Measurements from ENCODE around the gene ZBTB39.
A peak's percentile ranks its signal among the peaks of the same experiment; 100 is the strongest.

ZBTB39 gene

DNA sequence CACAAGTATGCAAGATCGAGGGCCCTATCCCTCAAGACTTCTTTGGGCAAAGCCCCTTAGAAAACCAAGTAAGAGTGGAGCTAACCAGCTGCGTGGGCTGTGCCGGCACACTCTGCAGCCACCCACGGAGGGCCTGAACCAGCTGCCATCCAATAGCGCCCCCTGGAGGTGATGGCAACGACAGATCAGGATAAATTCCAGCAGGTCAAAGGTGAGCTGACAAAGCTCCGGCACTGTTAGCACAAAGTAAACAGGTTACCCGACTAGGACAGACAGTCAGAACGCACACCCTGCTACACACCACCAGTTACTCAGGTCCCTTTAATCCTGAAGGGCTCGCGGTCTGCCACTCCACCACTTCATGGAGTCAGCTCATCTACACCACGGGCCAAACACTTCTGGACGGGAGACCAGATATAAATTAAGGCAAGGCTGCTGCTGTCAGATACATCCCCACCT is 4.9 kb downstream of the ZBTB39 start:
- H3K36me3 ChIP-seq (ENCODE audit: low read depth), result peaks cover 40% of the 10 kb centered on the region
- DNase-seq (ENCODE audit: low spot score), result no peak

DNA sequence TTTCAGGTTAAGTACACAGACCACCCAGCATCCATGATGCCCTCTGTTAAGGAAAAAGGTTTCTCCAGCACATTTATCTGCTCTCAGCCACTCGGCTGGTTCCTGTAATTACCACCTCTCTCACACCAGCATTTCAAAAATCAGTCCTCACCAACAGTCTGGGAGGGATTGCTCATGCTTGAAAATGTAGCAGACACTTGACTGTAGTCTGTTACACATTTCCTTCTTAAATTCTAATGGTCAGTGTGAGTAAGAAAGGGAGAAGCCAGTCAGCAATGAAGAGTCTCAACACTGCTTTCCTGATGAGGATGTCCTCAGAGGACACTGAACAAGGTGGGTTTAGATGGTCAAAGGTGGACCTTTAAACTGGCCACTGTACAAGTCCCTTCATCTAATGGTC is 6.0 kb downstream of the ZBTB39 start:
- ATAC-seq (ENCODE audit: low read depth) (no peak), DNase-seq (ENCODE audit: low spot score) (no peak)
- no peaks in the 10 kb centered on the region for H3K27me3 ChIP-seq (ENCODE audit: insufficient read depth, poor library complexity, severe bottlenecking)
- TF ChIP-seq, protein P1, sequence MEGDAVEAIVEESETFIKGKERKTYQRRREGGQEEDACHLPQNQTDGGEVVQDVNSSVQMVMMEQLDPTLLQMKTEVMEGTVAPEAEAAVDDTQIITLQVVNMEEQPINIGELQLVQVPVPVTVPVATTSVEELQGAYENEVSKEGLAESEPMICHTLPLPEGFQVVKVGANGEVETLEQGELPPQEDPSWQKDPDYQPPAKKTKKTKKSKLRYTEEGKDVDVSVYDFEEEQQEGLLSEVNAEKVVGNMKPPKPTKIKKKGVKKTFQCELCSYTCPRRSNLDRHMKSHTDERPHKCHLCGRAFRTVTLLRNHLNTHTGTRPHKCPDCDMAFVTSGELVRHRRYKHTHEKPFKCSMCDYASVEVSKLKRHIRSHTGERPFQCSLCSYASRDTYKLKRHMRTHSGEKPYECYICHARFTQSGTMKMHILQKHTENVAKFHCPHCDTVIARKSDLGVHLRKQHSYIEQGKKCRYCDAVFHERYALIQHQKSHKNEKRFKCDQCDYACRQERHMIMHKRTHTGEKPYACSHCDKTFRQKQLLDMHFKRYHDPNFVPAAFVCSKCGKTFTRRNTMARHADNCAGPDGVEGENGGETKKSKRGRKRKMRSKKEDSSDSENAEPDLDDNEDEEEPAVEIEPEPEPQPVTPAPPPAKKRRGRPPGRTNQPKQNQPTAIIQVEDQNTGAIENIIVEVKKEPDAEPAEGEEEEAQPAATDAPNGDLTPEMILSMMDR (IDR thresholded peaks at IDR 0.05; ENCODE audit: poor library complexity, severe bottlenecking), result no peak
- H3K4me1 ChIP-seq (ENCODE audit: insufficient read depth, poor library complexity, severe bottlenecking), result no peaks in the 10 kb centered on the region
- no peak overlapping the region for H3K4me3 ChIP-seq (ENCODE audit: severe bottlenecking)
- H3K36me3 ChIP-seq (ENCODE audit: low read depth), result peaks cover 40% of the 10 kb centered on the region
- H3K27ac ChIP-seq (ENCODE audit: poor library complexity, severe bottlenecking), result no peak overlapping the region
- H3K9me3 ChIP-seq (ENCODE audit: severe bottlenecking), result no peaks in the 10 kb centered on the region

More for the DNA sequence above, 4.9 kb downstream of the ZBTB39 start:
- TF ChIP-seq, protein P1 (IDR thresholded peaks at IDR 0.05; ENCODE audit: poor library complexity, severe bottlenecking), result peak; percentile 70
- H3K4me3 ChIP-seq (ENCODE audit: severe bottlenecking), result no peak overlapping the region
- H3K27ac ChIP-seq (ENCODE audit: poor library complexity, severe bottlenecking), result no peak overlapping the region
- H3K27me3 ChIP-seq (ENCODE audit: insufficient read depth, poor library complexity, severe bottlenecking), result no peaks in the 10 kb centered on the region
- peak; percentile 34; the same call in 1 of the 3 replicates for ATAC-seq (ENCODE audit: low read depth)
- no peaks in the 10 kb centered on the region for H3K4me1 ChIP-seq (ENCODE audit: insufficient read depth, poor library complexity, severe bottlenecking)
- no peaks in the 10 kb centered on the region for H3K9me3 ChIP-seq (ENCODE audit: severe bottlenecking)

- DNase-seq (ENCODE audit: low spot score) (no peak), ATAC-seq (ENCODE audit: low read depth) (no peak)
- Histone ChIP-seq H3K9me3 (ENCODE audit: severe bottlenecking) (no peaks in the 10 kb centered on the region), H3K4me1 (ENCODE audit: insufficient read depth, poor library complexity, severe bottlenecking) (no peaks in the 10 kb centered on the region), H3K36me3 (ENCODE audit: low read depth) (peaks cover 36% of the 10 kb centered on the region), H3K4me3 (ENCODE audit: severe bottlenecking) (no peak overlapping the region), H3K27me3 (ENCODE audit: insufficient read depth, poor library complexity, severe bottlenecking) (no peaks in the 10 kb centered on the region), H3K27ac (ENCODE audit: poor library complexity, severe bottlenecking) (no peak overlapping the region)
- TF ChIP-seq, protein P1 (IDR thresholded peaks at IDR 0.05; ENCODE audit: poor library complexity, severe bottlenecking), result no peak
Measured at GRCh38 chr12:56999456-56999855, 6.9 kb downstream of the ZBTB39 start.

GRCh38 chr12:56998981-56999380 is 7.4 kb downstream of the ZBTB39 start:
- H3K4me3 ChIP-seq (ENCODE audit: severe bottlenecking), result no peak overlapping the region
- TF ChIP-seq, protein P1 (IDR thresholded peaks at IDR 0.05; ENCODE audit: poor library complexity, severe bottlenecking), result no peak
- H3K36me3 ChIP-seq (ENCODE audit: low read depth), result peaks cover 31% of the 10 kb centered on the region
- H3K4me1 ChIP-seq (ENCODE audit: insufficient read depth, poor library complexity, severe bottlenecking), result no peaks in the 10 kb centered on the region
- H3K27ac ChIP-seq (ENCODE audit: poor library complexity, severe bottlenecking), result no peak overlapping the region
- no peaks in the 10 kb centered on the region for H3K27me3 ChIP-seq (ENCODE audit: insufficient read depth, poor library complexity, severe bottlenecking)
- no peaks in the 10 kb centered on the region for H3K9me3 ChIP-seq (ENCODE audit: severe bottlenecking)
- DNase-seq (ENCODE audit: low spot score) (no peak), ATAC-seq (ENCODE audit: low read depth) (no peak)

- DNase-seq (ENCODE audit: low spot score) (no peak), ATAC-seq (ENCODE audit: low read depth) (no peak)
- Histone ChIP-seq H3K9me3 (ENCODE audit: severe bottlenecking) (no peaks in the 10 kb centered on the region), H3K27me3 (ENCODE audit: insufficient read depth, poor library complexity, severe bottlenecking) (no peaks in the 10 kb centered on the region), H3K4me3 (ENCODE audit: severe bottlenecking) (no peak overlapping the region), H3K36me3 (ENCODE audit: low read depth) (peaks cover 24% of the 10 kb centered on the region), H3K4me1 (ENCODE audit: insufficient read depth, poor library complexity, severe bottlenecking) (no peaks in the 10 kb centered on the region), H3K27ac (ENCODE audit: poor library complexity, severe bottlenecking) (no peak overlapping the region)
- TF ChIP-seq, protein P1 (IDR thresholded peaks at IDR 0.05; ENCODE audit: poor library complexity, severe bottlenecking), result no peak
Measured at GRCh38 chr12:56998316-56998715, 8.0 kb downstream of the ZBTB39 start.
